Neuronal stem cell (in vitro differentiated cells): ENCODE results near the gene STEAP1B.

ENCODE experiments used
- DNase-seq: peaks from one replicate; pipeline ENCODE4 v3.0.0-alpha.2; 2013; ENCODE audit warnings: low spot score
- H2AFZ ChIP-seq: one replicate; pipeline ENCODE4 v1.6.1; 2013; ENCODE audit warnings: mild to moderate bottlenecking, low read length, inconsistent platforms
- H2AK5ac ChIP-seq: 2 replicates; pipeline ENCODE4 v1.6.1; 2013; ENCODE audit warnings: low read depth, mild to moderate bottlenecking, inconsistent platforms, low read length, moderate library complexity, mixed read lengths
- H2BK120ac ChIP-seq: 2 replicates; pipeline ENCODE4 v1.6.1; 2013; ENCODE audit warnings: low read depth, mild to moderate bottlenecking, inconsistent platforms, low read length, moderate library complexity, mixed read lengths
- H2BK12ac ChIP-seq: one replicate; pipeline ENCODE4 v1.6.1; 2013; ENCODE audit warnings: low read length, inconsistent platforms
- H2BK15ac ChIP-seq: 2 replicates; pipeline ENCODE4 v1.6.1; 2013; ENCODE audit warnings: mild to moderate bottlenecking, low read length, inconsistent platforms, mixed read lengths
- H2BK5ac ChIP-seq: one replicate; pipeline ENCODE4 v1.6.1; 2013; ENCODE audit warnings: inconsistent platforms, mild to moderate bottlenecking, low read length, moderate library complexity
- H3K14ac ChIP-seq: one replicate; pipeline ENCODE4 v1.6.1; 2013; ENCODE audit warnings: low read length, inconsistent platforms
- H3K18ac ChIP-seq: 2 replicates; pipeline ENCODE4 v1.6.1; 2013; ENCODE audit warnings: low read length, inconsistent platforms
- H3K23ac ChIP-seq: 2 replicates; pipeline ENCODE4 v1.6.1; 2013; ENCODE audit warnings: low read depth, mild to moderate bottlenecking, mixed read lengths, low read length, inconsistent platforms; ENCODE audit not compliant: poor library complexity
- H3K27ac ChIP-seq: replicated peaks from 3 replicates; pipeline ENCODE4 v1.5.1; 2013; ENCODE audit warnings: low read length, inconsistent platforms
- H3K27me3 ChIP-seq, 3 experiments: 2 replicates each; pipeline ENCODE4 v1.6.1; 2013; ENCODE audit warnings: low read length in 3 of 3, mild to moderate bottlenecking in 2 of 3, inconsistent platforms in 1 of 3, low read depth in 1 of 3, mixed read lengths in 1 of 3, moderate library complexity in 1 of 3; ENCODE audit not compliant: control insufficient read depth in 3 of 3, insufficient read depth in 3 of 3
- H3K36me3 ChIP-seq, 2 donors: replicated peaks in 1 of 2; 2 replicates each; pipeline ENCODE4 v1.6.1; 2013; ENCODE audit warnings: low read length in 2 of 2; ENCODE audit not compliant: control insufficient read depth in 2 of 2, insufficient read depth in 2 of 2
- H3K4ac ChIP-seq: 2 replicates; pipeline ENCODE4 v1.6.1; 2013; ENCODE audit warnings: inconsistent platforms, mild to moderate bottlenecking, low read length, moderate library complexity
- H3K4me1 ChIP-seq, 2 donors: 1 replicate in 1 of 2; 2 replicates in 1 of 2; pipeline ENCODE4 v1.6.1; 2013; ENCODE audit warnings: low read length in 2 of 2, low read depth in 1 of 2; ENCODE audit not compliant: control insufficient read depth in 2 of 2, insufficient read depth in 1 of 2
- H3K4me2 ChIP-seq: one replicate; pipeline ENCODE4 v1.6.1; 2013; ENCODE audit warnings: mild to moderate bottlenecking, low read length, inconsistent platforms; ENCODE audit not compliant: insufficient read depth, poor library complexity, severe bottlenecking
- H3K4me3 ChIP-seq, 2 donors: 2 replicates each; pipeline ENCODE4 v1.5.1; 2013; ENCODE audit warnings: low read length in 2 of 2, mild to moderate bottlenecking in 2 of 2, inconsistent platforms in 1 of 2, moderate library complexity in 1 of 2
- H3K79me1 ChIP-seq: one replicate; pipeline ENCODE4 v1.6.1; 2013; ENCODE audit warnings: low read depth, mild to moderate bottlenecking, inconsistent platforms, low read length, moderate library complexity
- H3K9ac ChIP-seq: one replicate; pipeline ENCODE4 v1.6.1; 2013; ENCODE audit warnings: mild to moderate bottlenecking, low read depth, low read length, inconsistent platforms; ENCODE audit not compliant: poor library complexity
- H3K9me3 ChIP-seq, 2 donors: replicated peaks in 1 of 2; 2 replicates each; pipeline versions ENCODE3 to v1.6.1; 2013; ENCODE audit warnings: low read length in 2 of 2, mild to moderate bottlenecking in 2 of 2, inconsistent platforms in 1 of 2, low read depth in 1 of 2, mixed read lengths in 1 of 2, moderate library complexity in 1 of 2; ENCODE audit not compliant: control insufficient read depth in 2 of 2, insufficient read depth in 1 of 2
- H4K8ac ChIP-seq: one replicate; pipeline ENCODE4 v1.6.1; 2013; ENCODE audit warnings: low read depth, mild to moderate bottlenecking, inconsistent platforms, low read length, moderate library complexity
- H4K91ac ChIP-seq: one replicate; pipeline ENCODE4 v1.6.1; 2013; ENCODE audit warnings: low read length, low read depth, mild to moderate bottlenecking, inconsistent platforms; ENCODE audit not compliant: poor library complexity
- WGBS, 2 donors: extraction: QIAGEN DNeasy Blood & Tissue Kit; methylation state at CpG; one replicate each; pipeline ENCODE4 v1.1.7; 2013; ENCODE audit warnings: missing lambda C conversion rate in 2 of 2, mixed read lengths in 1 of 2; ENCODE audit not compliant: insufficient read length in 2 of 2, insufficient replicate concordance in 1 of 2; ENCODE audit errors: extremely low coverage in 2 of 2; 5-methylcytosine and 5-hydroxymethylcytosine counted together

STEAP1B gene

GRCh38 chr7:22387583-22387982 lies 112.4 kb downstream of the STEAP1B start:
- no peak overlapping the region for H3K9ac ChIP-seq
- H2AK5ac ChIP-seq: no peak overlapping the region
- H3K27me3 ChIP-seq: no peaks in the 10 kb centered on the region
- no peak overlapping the region for H2BK120ac ChIP-seq
- no peak overlapping the region for H2BK5ac ChIP-seq
- H2BK12ac ChIP-seq: no peak overlapping the region
- no peak overlapping the region for H4K91ac ChIP-seq
- H3K36me3 ChIP-seq: no peaks in the 10 kb centered on the region
- no peaks in the 10 kb centered on the region for H3K9me3 ChIP-seq
- H3K79me1 ChIP-seq: no peaks in the 10 kb centered on the region
- H3K14ac ChIP-seq: no peak overlapping the region
- no CpG with 5 or more reads among the region's 4 CpGs for WGBS, 2 donors
- H3K4ac ChIP-seq: no peak overlapping the region
- H3K4me1 ChIP-seq: no peaks in the 10 kb centered on the region
- H4K8ac ChIP-seq: no peak overlapping the region
- no peak overlapping the region for H3K18ac ChIP-seq
- no peak overlapping the region for H3K23ac ChIP-seq
- H2AFZ ChIP-seq: no peak overlapping the region
- H3K27ac ChIP-seq: no peak overlapping the region
- no peak overlapping the region for H3K4me3 ChIP-seq
- DNase-seq: no peak
- no peak overlapping the region for H2BK15ac ChIP-seq
- no peak overlapping the region for H3K4me2 ChIP-seq

DNA sequence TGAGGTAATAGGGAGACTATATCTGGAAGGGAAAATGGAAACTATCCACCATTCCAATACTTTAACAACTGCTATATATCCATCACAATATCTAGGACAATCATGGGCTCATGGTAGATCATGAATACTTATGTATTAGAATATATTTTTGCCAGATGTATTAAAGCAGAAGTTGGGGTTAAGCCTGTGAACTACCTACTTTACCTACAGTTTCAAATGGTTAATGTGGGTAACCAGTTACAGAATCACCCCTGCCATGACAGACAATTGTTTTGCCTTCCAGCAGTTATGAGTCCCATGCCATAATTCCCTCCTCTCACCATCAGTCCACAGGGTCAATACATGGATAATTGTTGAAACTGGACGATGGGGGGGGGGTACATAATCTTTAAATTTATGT lies 113.1 kb downstream of the STEAP1B start:
- no peak overlapping the region for H2BK120ac ChIP-seq
- H2AFZ ChIP-seq: no peak overlapping the region

DNA sequence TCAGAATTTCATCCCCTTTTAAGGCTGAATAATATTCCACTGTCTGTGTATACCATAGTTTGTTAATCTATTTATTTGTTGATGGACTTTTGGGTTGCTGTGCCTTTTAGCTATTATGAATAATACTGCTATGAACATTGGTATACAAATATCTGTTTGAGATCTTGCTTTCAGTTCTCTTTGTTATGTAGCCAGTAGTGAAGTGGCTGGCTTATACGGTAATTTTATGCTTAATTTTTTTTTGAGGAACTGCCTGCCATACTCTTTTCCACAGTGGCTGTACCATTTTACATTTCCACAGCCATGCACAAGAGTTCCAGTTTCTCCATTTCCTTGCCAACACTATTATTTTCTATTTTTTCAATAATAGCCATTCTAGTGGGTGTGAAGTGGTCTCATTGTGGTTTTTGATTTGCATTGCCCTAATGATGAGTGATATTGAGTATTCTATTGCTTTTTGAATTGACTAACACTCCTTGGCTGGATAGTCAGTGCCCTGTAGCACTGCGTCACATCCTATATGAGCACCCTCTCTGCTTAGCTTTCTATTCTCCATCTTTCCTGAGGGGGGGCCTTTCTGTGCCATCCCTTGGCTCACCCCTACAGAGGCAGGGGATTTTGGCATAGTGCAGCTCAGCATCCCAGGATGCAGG lies 113.7 kb downstream of the STEAP1B start:
- Histone ChIP-seq H3K79me1 (no peaks in the 10 kb centered on the region), H2BK15ac (no peak overlapping the region), H3K4me2 (no peak overlapping the region), H3K9me3 (no peaks in the 10 kb centered on the region), H4K8ac (no peak overlapping the region), H2BK120ac (no peak overlapping the region), H3K4me3 (no peak overlapping the region), H3K4me1 (no peaks in the 10 kb centered on the region), H3K18ac (no peak overlapping the region), H3K14ac (no peak overlapping the region), H3K9ac (no peak overlapping the region), H3K27me3 (no peaks in the 10 kb centered on the region), H3K4ac (no peak overlapping the region), H2BK12ac (no peak overlapping the region), H3K27ac (no peak overlapping the region), H3K23ac (no peak overlapping the region), H3K36me3 (no peaks in the 10 kb centered on the region), H2BK5ac (no peak overlapping the region), H4K91ac (no peak overlapping the region), H2AFZ (no peak overlapping the region), H2AK5ac (no peak overlapping the region)
- no peak for DNase-seq
- WGBS, 2 donors: no CpG with 5 or more reads among the region's 2 CpGs

More for the DNA sequence above, 113.1 kb downstream of the STEAP1B start:
- Histone ChIP-seq H4K91ac (no peak overlapping the region), H3K79me1 (no peaks in the 10 kb centered on the region), H3K4me3 (no peak overlapping the region), H2AK5ac (no peak overlapping the region), H3K4ac (no peak overlapping the region), H3K9ac (no peak overlapping the region), H2BK5ac (no peak overlapping the region), H3K27me3 (no peaks in the 10 kb centered on the region), H2BK12ac (no peak overlapping the region), H3K9me3 (no peaks in the 10 kb centered on the region), H2BK15ac (no peak overlapping the region), H3K23ac (no peak overlapping the region), H3K14ac (no peak overlapping the region), H4K8ac (no peak overlapping the region), H3K4me1 (no peaks in the 10 kb centered on the region), H3K27ac (no peak overlapping the region), H3K18ac (no peak overlapping the region), H3K36me3 (no peaks in the 10 kb centered on the region), H3K4me2 (no peak overlapping the region)
- WGBS, 2 donors: no CpG with 5 or more reads among the region's 1 CpG
- no peak for DNase-seq

DNA sequence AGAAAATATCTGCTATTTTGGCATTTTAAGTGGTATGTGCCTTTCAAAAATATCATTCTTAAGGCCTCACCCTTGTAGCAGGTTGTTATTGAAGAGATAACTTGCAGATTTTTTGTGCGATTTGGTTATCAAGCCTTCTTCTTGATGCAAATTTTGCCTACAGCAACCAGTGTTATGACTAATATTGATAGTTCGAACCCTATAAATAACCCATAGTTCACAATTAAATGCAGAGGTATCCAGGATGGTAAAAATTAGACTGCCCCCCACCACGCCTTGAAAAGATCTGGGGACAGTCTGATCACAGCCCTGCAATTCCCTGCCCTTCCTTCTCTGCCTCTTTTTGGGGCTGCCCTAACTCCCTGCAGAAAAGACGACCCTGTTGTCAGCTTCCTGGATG lies 114.7 kb downstream of the STEAP1B start:
- H3K9ac ChIP-seq: no peak overlapping the region
- no peak overlapping the region for H3K27ac ChIP-seq
- H3K4me1 ChIP-seq: no peaks in the 10 kb centered on the region
- H2AFZ ChIP-seq: no peak overlapping the region
- H2BK15ac ChIP-seq: no peak overlapping the region
- no CpG with 5 or more reads among the region's 4 CpGs for WGBS, 2 donors
- no peak overlapping the region for H3K14ac ChIP-seq
- no peak overlapping the region for H4K91ac ChIP-seq
- H4K8ac ChIP-seq: no peak overlapping the region
- no peak overlapping the region for H3K23ac ChIP-seq
- no peak overlapping the region for H2BK120ac ChIP-seq
- H3K4me3 ChIP-seq: no peak overlapping the region
- no peak overlapping the region for H2BK12ac ChIP-seq
- H2BK5ac ChIP-seq: no peak overlapping the region
- H3K79me1 ChIP-seq: no peaks in the 10 kb centered on the region
- H3K9me3 ChIP-seq: no peaks in the 10 kb centered on the region
- H3K18ac ChIP-seq: no peak overlapping the region
- no peak for DNase-seq
- no peak overlapping the region for H3K4ac ChIP-seq
- no peak overlapping the region for H2AK5ac ChIP-seq
- H3K4me2 ChIP-seq: no peak overlapping the region
- H3K36me3 ChIP-seq: no peaks in the 10 kb centered on the region
- H3K27me3 ChIP-seq: no peaks in the 10 kb centered on the region
